NB4 (cell line): Measurements from ENCODE around the gene GRIA1.

ENCODE experiments used
- MYC ChIP-seq: IDR thresholded peaks from 2 replicates; pipeline ENCODE4 v1.6.1; 2011; ENCODE audit warnings: low read depth, low read length
- POLR2A ChIP-seq: IDR thresholded peaks from 2 replicates; pipeline ENCODE4 v1.6.1; 2011; ENCODE audit warnings: mild to moderate bottlenecking; ENCODE audit not compliant: insufficient read length; ENCODE audit errors: extremely low read depth
- TF ChIP-seq, protein P1 (sequence below): IDR thresholded peaks from one replicate; pipeline ENCODE4 v1.5.1; 2012; ENCODE audit warnings: low read depth, low read length

GRCh38 chr5:153476767-153477166 is 13.7 kb upstream of the GRIA1 start:
- TF ChIP-seq, protein P1, sequence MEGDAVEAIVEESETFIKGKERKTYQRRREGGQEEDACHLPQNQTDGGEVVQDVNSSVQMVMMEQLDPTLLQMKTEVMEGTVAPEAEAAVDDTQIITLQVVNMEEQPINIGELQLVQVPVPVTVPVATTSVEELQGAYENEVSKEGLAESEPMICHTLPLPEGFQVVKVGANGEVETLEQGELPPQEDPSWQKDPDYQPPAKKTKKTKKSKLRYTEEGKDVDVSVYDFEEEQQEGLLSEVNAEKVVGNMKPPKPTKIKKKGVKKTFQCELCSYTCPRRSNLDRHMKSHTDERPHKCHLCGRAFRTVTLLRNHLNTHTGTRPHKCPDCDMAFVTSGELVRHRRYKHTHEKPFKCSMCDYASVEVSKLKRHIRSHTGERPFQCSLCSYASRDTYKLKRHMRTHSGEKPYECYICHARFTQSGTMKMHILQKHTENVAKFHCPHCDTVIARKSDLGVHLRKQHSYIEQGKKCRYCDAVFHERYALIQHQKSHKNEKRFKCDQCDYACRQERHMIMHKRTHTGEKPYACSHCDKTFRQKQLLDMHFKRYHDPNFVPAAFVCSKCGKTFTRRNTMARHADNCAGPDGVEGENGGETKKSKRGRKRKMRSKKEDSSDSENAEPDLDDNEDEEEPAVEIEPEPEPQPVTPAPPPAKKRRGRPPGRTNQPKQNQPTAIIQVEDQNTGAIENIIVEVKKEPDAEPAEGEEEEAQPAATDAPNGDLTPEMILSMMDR = no peak
- TF ChIP-seq POLR2A (no peak), MYC (no peak)
